SU-DHL-6 (cell line): ENCODE data around the gene RAB44.

Experiments used
- H2AFZ ChIP-seq: fragments of 200-600 bp; sonication (generic); 2 replicates; pipeline ENCODE4 v1.6.1; 2014; ENCODE audit warnings: low read depth, mild to moderate bottlenecking, moderate library complexity, mixed read lengths, antibody characterized with exemption, low read length; ENCODE audit not compliant: severe bottlenecking
- H3F3A ChIP-seq: fragments of 200-600 bp; shearing (Covaris generic); 2 replicates; pipeline ENCODE4 v1.6.0; 2016; ENCODE audit warnings: antibody characterized with exemption, mild to moderate bottlenecking; ENCODE audit not compliant: insufficient read depth
- H3K27ac ChIP-seq: fragments of 200-600 bp; sonication (generic); 2 replicates; pipeline ENCODE4 v1.5.1; 2016; ENCODE audit warnings: low read depth, mild to moderate bottlenecking, low read length, moderate library complexity, mixed read lengths
- H3K27me3 ChIP-seq: fragments of 200-600 bp; sonication (generic), shearing (Covaris generic); 2 replicates; pipeline ENCODE4 v1.6.0; 2014; ENCODE audit warnings: mild to moderate bottlenecking, low read length
- H3K36me3 ChIP-seq: fragments of 200-600 bp; sonication (generic); 2 replicates; pipeline ENCODE4 v1.6.1; 2014; ENCODE audit warnings: mild to moderate bottlenecking, low read length, mixed read lengths
- H3K4me2 ChIP-seq: fragments of 300-600, 200-600 bp; shearing (Covaris generic), sonication (generic); 2 replicates; pipeline ENCODE4 v1.6.0; 2014; ENCODE audit warnings: low read length, low read depth, mild to moderate bottlenecking; ENCODE audit not compliant: poor library complexity, severe bottlenecking
- H3K4me3 ChIP-seq: fragments of 200-600 bp; sonication (generic); 2 replicates; pipeline ENCODE4 v1.5.1; 2014; ENCODE audit warnings: antibody characterized with exemption, low read length, mild to moderate bottlenecking, mixed read lengths; ENCODE audit not compliant: insufficient read depth, poor library complexity, severe bottlenecking
- H3K79me2 ChIP-seq: fragments of 200-600 bp; sonication (generic); 2 replicates; pipeline ENCODE4 v1.6.1; 2014; ENCODE audit warnings: mild to moderate bottlenecking, low read length, moderate library complexity; ENCODE audit not compliant: insufficient read depth
- H3K9ac ChIP-seq: fragments of 200-600 bp; sonication (generic); 2 replicates; pipeline ENCODE4 v1.7.0; 2014; ENCODE audit warnings: mild to moderate bottlenecking, low read length
- H3K9me2 ChIP-seq: fragments of 200-600 bp; sonication (generic); replicated peaks from 2 replicates; pipeline ENCODE4 v1.6.1; 2014; ENCODE audit warnings: low read length; ENCODE audit not compliant: insufficient read depth
- H3K9me3 ChIP-seq: fragments of 200-600 bp; sonication (generic); 2 replicates; pipeline ENCODE4 v1.6.1; 2014; ENCODE audit warnings: low read length, mixed read lengths; ENCODE audit not compliant: insufficient read depth
- H4K20me1 ChIP-seq: fragments of 200-600 bp; sonication (generic); 2 replicates; pipeline ENCODE4 v1.6.1; 2014; ENCODE audit warnings: low read depth, mild to moderate bottlenecking, antibody characterized with exemption, low read length, moderate library complexity, mixed read lengths
- CTCF ChIP-seq: fragments of 200-600 bp; sonication (generic); IDR thresholded peaks from one replicate; pipeline ENCODE4 v1.5.1; 2017; ENCODE audit warnings: antibody characterized with exemption, mild to moderate bottlenecking, low read length, moderate library complexity; ENCODE audit not compliant: insufficient read depth, poor library complexity, severe bottlenecking
- EZH2phosphoT487 ChIP-seq: fragments of 200-600 bp; sonication (generic), shearing (Covaris generic); conservative IDR thresholded peaks from 2 replicates; pipeline ENCODE4 v1.6.1; 2018; ENCODE audit warnings: mild to moderate bottlenecking, antibody characterized with exemption, low read length, moderate library complexity, mixed read lengths

Gene RAB44

DNA sequence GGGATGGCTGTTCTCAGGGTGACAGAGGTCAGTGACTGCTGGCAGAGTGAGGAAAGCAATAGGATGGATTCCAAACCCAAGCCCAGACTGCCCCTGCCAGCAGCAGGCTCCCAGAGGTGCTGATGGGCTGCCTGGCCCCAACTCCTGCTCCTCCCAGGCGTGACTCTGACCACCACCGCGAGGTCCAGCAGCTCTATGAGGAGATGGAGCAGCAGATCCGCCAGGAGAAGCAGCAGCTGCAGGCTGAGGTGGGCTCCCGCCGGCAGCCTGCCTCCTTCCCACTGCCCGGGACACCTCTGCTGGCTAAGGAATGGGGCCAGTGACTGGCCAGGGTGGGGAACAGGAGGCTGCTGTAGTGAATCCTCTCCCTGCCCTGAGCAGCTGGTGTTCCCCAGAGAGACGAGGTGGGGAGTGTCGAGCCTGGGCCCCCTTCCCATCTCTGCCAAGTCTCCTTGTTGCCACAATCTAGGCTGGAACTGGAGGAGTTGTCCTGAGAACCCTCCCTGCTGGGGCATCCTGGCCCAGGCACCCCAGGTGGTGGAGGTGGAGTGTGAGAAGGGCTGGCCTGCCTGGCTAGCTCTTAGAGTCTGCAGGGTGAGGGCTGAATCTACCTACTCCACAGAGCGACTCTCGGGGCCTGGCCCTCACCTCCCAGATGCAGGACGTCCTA is 20.4 kb downstream of the RAB44 start:
- no peak for TF ChIP-seq EZH2phosphoT487
- TF ChIP-seq CTCF: no peak
- Histone ChIP-seq H3K4me2 (no peak overlapping the region), H3K9me3 (no peaks in the 10 kb centered on the region), H3K27me3 (no peaks in the 10 kb centered on the region), H3K9me2 (no peaks in the 10 kb centered on the region), H2AFZ (no peak overlapping the region), H3K27ac (no peak overlapping the region), H3K79me2 (no peaks in the 10 kb centered on the region), H3K9ac (no peak overlapping the region), H3F3A (no peaks in the 10 kb centered on the region), H3K4me3 (no peak overlapping the region), H4K20me1 (no peaks in the 10 kb centered on the region), H3K36me3 (no peaks in the 10 kb centered on the region)

DNA sequence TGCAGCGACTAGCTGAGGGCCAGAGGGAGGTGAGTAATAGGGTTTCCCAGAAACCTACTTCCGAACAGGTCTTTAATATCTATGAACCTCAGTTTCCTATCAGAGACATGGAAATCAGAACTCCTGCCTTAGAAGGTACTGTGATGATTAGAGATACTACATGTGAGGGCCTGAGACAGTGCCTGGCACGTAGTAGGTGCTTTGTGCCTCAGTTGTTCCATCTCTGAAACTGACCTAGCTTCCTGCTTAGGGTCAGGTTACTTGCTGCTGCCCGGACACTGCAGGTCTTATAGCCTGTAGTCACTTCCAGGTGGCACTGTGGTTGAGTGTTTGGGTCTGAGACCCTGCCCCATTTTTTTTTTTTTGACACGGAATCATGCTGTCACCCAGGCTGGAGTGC is 20.9 kb downstream of the RAB44 start:
- Histone ChIP-seq H3K27ac (no peak overlapping the region), H3F3A (no peaks in the 10 kb centered on the region), H3K9me2 (no peaks in the 10 kb centered on the region), H2AFZ (no peak overlapping the region), H3K9ac (no peak overlapping the region), H3K79me2 (no peaks in the 10 kb centered on the region), H3K4me3 (no peak overlapping the region), H3K36me3 (no peaks in the 10 kb centered on the region), H3K4me2 (no peak overlapping the region), H4K20me1 (no peaks in the 10 kb centered on the region), H3K9me3 (no peaks in the 10 kb centered on the region), H3K27me3 (no peaks in the 10 kb centered on the region)
- TF ChIP-seq EZH2phosphoT487 (no peak), CTCF (no peak)

DNA sequence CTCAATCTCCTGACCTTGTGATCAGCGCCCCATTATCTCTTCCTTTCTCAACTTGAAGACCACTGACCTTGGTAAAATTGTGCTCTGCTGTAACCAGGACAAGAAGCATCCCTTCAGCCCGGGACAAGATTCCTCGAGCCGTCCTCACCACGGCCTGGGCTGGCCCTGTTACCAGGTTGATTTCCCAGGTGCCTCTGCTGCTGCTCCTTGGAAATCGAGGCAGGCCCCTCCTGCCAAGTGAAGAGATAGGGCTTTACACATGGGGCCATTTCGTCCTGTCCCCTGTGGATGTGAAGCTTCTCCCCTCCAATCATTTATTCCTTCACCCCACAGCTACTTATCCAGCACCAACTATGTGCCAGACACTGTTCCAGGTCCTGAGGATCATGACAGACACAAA is 21.5 kb downstream of the RAB44 start:
- H3K9me2 ChIP-seq: no peaks in the 10 kb centered on the region
- no peaks in the 10 kb centered on the region for H3K36me3 ChIP-seq
- H3K27ac ChIP-seq: no peak overlapping the region
- H3F3A ChIP-seq: no peaks in the 10 kb centered on the region
- no peak overlapping the region for H3K4me2 ChIP-seq
- no peak overlapping the region for H3K9ac ChIP-seq
- H3K4me3 ChIP-seq: no peak overlapping the region
- H3K27me3 ChIP-seq: no peaks in the 10 kb centered on the region
- no peaks in the 10 kb centered on the region for H4K20me1 ChIP-seq
- no peaks in the 10 kb centered on the region for H3K79me2 ChIP-seq
- no peak overlapping the region for H2AFZ ChIP-seq
- TF ChIP-seq EZH2phosphoT487: no peak
- no peak for TF ChIP-seq CTCF
- H3K9me3 ChIP-seq: no peaks in the 10 kb centered on the region
